H1 (cell line): ENCODE results near the gene UBTD2. TPM values are rescaled to one million over a fixed set of nuclear protein-coding genes. Genes with fewer than 3 reads are reported as not detected.

Experiments used
- CTCF ChIA-PET: fragments of 300-600 bp; sonication (Branson Sonifier 250); formaldehyde crosslinking; loops from one replicate; lab custom pipeline; 2021; ENCODE audit not compliant: partially characterized antibody; lab: Charles Lee
- POLR2A ChIA-PET: fragments of 300-600 bp; sonication (Branson Sonifier 250); formaldehyde crosslinking; loops from one replicate; lab custom pipeline; 2021; ENCODE audit warnings: inconsistent platforms; ENCODE audit not compliant: partially characterized antibody; lab: Charles Lee
- DNase-seq, 2 experiments: peaks; one replicate each; pipeline versions ENCODE4 v3.0.0 to v3.0.0-alpha.2; 2010 to 2022; ENCODE audit warnings: low spot score in 2 of 2, low read depth in 1 of 2, mixed read lengths in 1 of 2
- FAIRE-seq: peaks from 2 replicates; lab custom pipeline; 2011; peaks lifted over from hg19 to GRCh38; lab: Jason Lieb, UNC
- H2AFZ ChIP-seq: 2 replicates; pipeline ENCODE4 v1.8.1; 2012; ENCODE audit warnings: low read length, inconsistent platforms
- H2AK5ac ChIP-seq: 2 replicates; pipeline ENCODE4 v1.6.1; 2013; ENCODE audit warnings: low read depth, low read length
- H2BK120ac ChIP-seq: replicated peaks from 2 replicates; pipeline ENCODE3; 2013; ENCODE audit warnings: low read depth, low read length, inconsistent platforms
- H2BK12ac ChIP-seq: 2 replicates; pipeline ENCODE4 v1.6.1; 2013; ENCODE audit warnings: low read depth, low read length
- H2BK15ac ChIP-seq: 2 replicates; pipeline ENCODE4 v1.6.1; 2013; ENCODE audit warnings: low read length
- H2BK20ac ChIP-seq: 2 replicates; pipeline ENCODE4 v1.6.1; 2013; ENCODE audit warnings: low read length
- H2BK5ac ChIP-seq: 2 replicates; pipeline ENCODE4 v1.6.1; 2013; ENCODE audit warnings: low read depth, low read length
- H3K14ac ChIP-seq: 2 replicates; pipeline ENCODE4 v1.6.1; 2013; ENCODE audit warnings: inconsistent platforms; ENCODE audit not compliant: insufficient read length
- H3K18ac ChIP-seq: 2 replicates; pipeline ENCODE4 v1.6.1; 2013; ENCODE audit warnings: low read length; ENCODE audit errors: extremely low read depth
- H3K23ac ChIP-seq: 2 replicates; pipeline ENCODE4 v1.6.1; 2013; ENCODE audit warnings: inconsistent platforms; ENCODE audit not compliant: insufficient read length
- H3K23me2 ChIP-seq: 2 replicates; pipeline ENCODE4 v1.6.1; 2013; ENCODE audit warnings: low read depth, low read length
- H3K27ac ChIP-seq: 2 replicates; pipeline ENCODE4 v1.6.1; 2011; ENCODE audit warnings: low read depth, low read length, inconsistent platforms
- H3K27me3 ChIP-seq, 4 experiments: replicated peaks in 1 of 4; 1 replicate in 1 of 4; 2 replicates in 3 of 4; pipeline versions ENCODE4 v1.6.1 to v1.8.1; 2011 to 2013; ENCODE audit warnings: low read length in 3 of 4, mild to moderate bottlenecking in 3 of 4, inconsistent platforms in 2 of 4, mixed read lengths in 2 of 4, moderate library complexity in 1 of 4; ENCODE audit not compliant: control insufficient read depth in 3 of 4, insufficient read depth in 3 of 4; ENCODE audit errors: extremely low read depth in 1 of 4
- H3K36me3 ChIP-seq, 4 experiments: 2 replicates each; pipeline versions ENCODE4 v1.6.1 to v1.8.1; 2011 to 2013; ENCODE audit warnings: mild to moderate bottlenecking in 4 of 4, low read length in 3 of 4, moderate library complexity in 2 of 4, control low read depth in 1 of 4, inconsistent platforms in 1 of 4; ENCODE audit not compliant: insufficient read depth in 4 of 4, control insufficient read depth in 2 of 4
- H3K4ac ChIP-seq: replicated peaks from 2 replicates; pipeline ENCODE3; 2013; ENCODE audit warnings: low read length, low read depth, mixed read lengths, inconsistent platforms; ENCODE audit not compliant: insufficient read length
- H3K4me1 ChIP-seq, 4 experiments: replicated peaks in 1 of 4; 1 replicate in 1 of 4; 2 replicates in 3 of 4; pipeline versions ENCODE4 v1.6.1 to v1.8.1; 2011 to 2013; ENCODE audit warnings: low read length in 3 of 4, inconsistent platforms in 2 of 4, mixed read lengths in 1 of 4; ENCODE audit not compliant: insufficient read depth in 4 of 4, control insufficient read depth in 3 of 4
- H3K4me2 ChIP-seq, 2 experiments: 2 replicates each; pipeline versions ENCODE4 v1.6.1 to v1.8.1; 2011 to 2013; ENCODE audit warnings: low read depth in 2 of 2, low read length in 2 of 2, control low read depth in 1 of 2, inconsistent platforms in 1 of 2, mild to moderate bottlenecking in 1 of 2; ENCODE audit not compliant: insufficient read depth in 1 of 2
- H3K4me3 ChIP-seq, 4 experiments: fragments of 200-600, 300-600 bp in 1 of 4; sonication (generic), shearing (Covaris generic), sonication (Bioruptor Twin) in 1 of 4; 2 replicates each; pipeline versions ENCODE4 v1.5.1 to v1.8.1; 2011 to 2016; ENCODE audit warnings: low read length in 4 of 4, low read depth in 3 of 4, control low read depth in 2 of 4, inconsistent platforms in 2 of 4, mild to moderate bottlenecking in 2 of 4, mixed read lengths in 1 of 4, moderate library complexity in 1 of 4; ENCODE audit not compliant: insufficient read depth in 2 of 4; ENCODE audit errors: extremely low read depth in 1 of 4
- H3K56ac ChIP-seq: replicated peaks from 2 replicates; pipeline ENCODE3; 2013; ENCODE audit warnings: low read depth, mild to moderate bottlenecking, mixed read lengths, low read length, inconsistent platforms; ENCODE audit not compliant: insufficient read length
- H3K79me1 ChIP-seq: 2 replicates; pipeline ENCODE4 v1.6.1; 2013; ENCODE audit warnings: low read depth, low read length, control low read depth
- H3K79me2 ChIP-seq, 2 experiments: 2 replicates each; pipeline versions ENCODE4 v1.6.1 to v1.8.1; 2012 to 2013; ENCODE audit warnings: low read length in 2 of 2, mild to moderate bottlenecking in 2 of 2, inconsistent platforms in 1 of 2; ENCODE audit not compliant: insufficient read depth in 2 of 2, control insufficient read depth in 1 of 2
- H3K9ac ChIP-seq, 4 experiments: replicated peaks in 1 of 4; 1 replicate in 1 of 4; 2 replicates in 3 of 4; pipeline versions ENCODE4 v1.6.1 to v1.8.1; 2011 to 2013; ENCODE audit warnings: low read depth in 3 of 4, low read length in 3 of 4, control low read depth in 2 of 4, mild to moderate bottlenecking in 2 of 4, moderate library complexity in 2 of 4, inconsistent platforms in 1 of 4; ENCODE audit errors: extremely low read depth in 1 of 4
- H3K9me3 ChIP-seq, 2 experiments: 2 replicates each; pipeline versions ENCODE4 v1.6.1 to v1.8.1; 2012 to 2013; ENCODE audit warnings: mild to moderate bottlenecking in 2 of 2, moderate library complexity in 2 of 2, control low read depth in 1 of 2, inconsistent platforms in 1 of 2, low read depth in 1 of 2, low read length in 1 of 2, mixed read lengths in 1 of 2; ENCODE audit not compliant: insufficient read depth in 2 of 2
- H4K20me1 ChIP-seq, 2 experiments: replicated peaks in 1 of 2; 2 replicates each; pipeline versions ENCODE3 to v1.8.1; 2011 to 2013; ENCODE audit warnings: inconsistent platforms in 2 of 2, low read length in 2 of 2, mild to moderate bottlenecking in 1 of 2; ENCODE audit not compliant: insufficient read depth in 2 of 2, control insufficient read depth in 1 of 2
- H4K5ac ChIP-seq: 2 replicates; pipeline ENCODE4 v1.6.1; 2013; ENCODE audit warnings: low read length, low read depth, mixed read lengths, inconsistent platforms; ENCODE audit not compliant: insufficient read length
- H4K8ac ChIP-seq: 2 replicates; pipeline ENCODE4 v1.8.0; 2013; ENCODE audit warnings: mild to moderate bottlenecking, moderate library complexity, low read length, inconsistent platforms; ENCODE audit not compliant: insufficient read depth; ENCODE audit errors: extremely low read depth
- H4K91ac ChIP-seq: replicated peaks from 2 replicates; pipeline ENCODE3; 2013; ENCODE audit warnings: low read length, mixed read lengths, inconsistent platforms; ENCODE audit not compliant: insufficient read length
- ASH2L ChIP-seq: fragments of 200-600, 300-600 bp; sonication (generic); IDR thresholded peaks from one replicate; pipeline ENCODE4 v1.7.1; 2017; ENCODE audit warnings: low read length
- BACH1 ChIP-seq: IDR thresholded peaks from 2 replicates; pipeline ENCODE4 v1.6.1; 2012; ENCODE audit warnings: low read length, improper control_type of control experiment
- CHD1 ChIP-seq: IDR thresholded peaks from 2 replicates; pipeline ENCODE4 v1.6.1; 2012; ENCODE audit warnings: low read depth, low read length, improper control_type of control experiment
- GABPA ChIP-seq: IDR thresholded peaks from 2 replicates; pipeline ENCODE4 v1.6.1; 2011; ENCODE audit warnings: mild to moderate bottlenecking, low read length, moderate library complexity, borderline replicate concordance; ENCODE audit not compliant: insufficient read depth
- POLR2A ChIP-seq, 2 experiments: IDR thresholded peaks; 1 replicate in 1 of 2; 2 replicates in 1 of 2; pipeline ENCODE4 v1.6.1; 2011; ENCODE audit warnings: low read depth in 2 of 2, low read length in 2 of 2, mild to moderate bottlenecking in 2 of 2; ENCODE audit errors: control extremely low read depth in 1 of 2
- RBBP5 ChIP-seq: IDR thresholded peaks from 2 replicates; pipeline ENCODE4 v1.7.1; 2012; ENCODE audit warnings: low read depth, mild to moderate bottlenecking, inconsistent platforms, low read length, moderate library complexity, borderline replicate concordance
- RFX5 ChIP-seq: IDR thresholded peaks from 2 replicates; pipeline ENCODE4 v1.6.1; 2011; ENCODE audit warnings: low read depth, low read length, improper control_type of control experiment, borderline replicate concordance
- RNF2 ChIP-seq: fragments of 200-900, 300-1000 bp; sonication (generic); IDR thresholded peaks from 2 replicates; pipeline ENCODE4 v1.7.1; 2016; ENCODE audit warnings: borderline replicate concordance, low read depth, mild to moderate bottlenecking, antibody characterized with exemption, low read length; ENCODE audit not compliant: poor library complexity, severe bottlenecking; ENCODE audit errors: missing control alignments
- SAP30 ChIP-seq: fragments of 300-600 bp; sonication (generic); IDR thresholded peaks from 2 replicates; pipeline ENCODE4 v1.7.1; 2012; ENCODE audit warnings: low read length, moderate library complexity, mild to moderate bottlenecking, inconsistent platforms; ENCODE audit not compliant: insufficient read depth, insufficient replicate concordance
- SUZ12 ChIP-seq: fragments of 200-600 bp; sonication (generic); IDR thresholded peaks from 2 replicates; pipeline ENCODE4 v1.6.1; 2012; ENCODE audit warnings: mild to moderate bottlenecking, inconsistent platforms, low read length, moderate library complexity, mixed read lengths
- ZNF274 ChIP-seq: IDR thresholded peaks from 2 replicates; pipeline ENCODE4 v1.7.0; 2012; ENCODE audit warnings: low read length, borderline replicate concordance; ENCODE audit errors: extremely low read depth
- WGBS, 2 experiments: shearing (Covaris generic) in 1 of 2; methylation state at CpG; one replicate each; pipeline versions ENCODE4 v1.1.6 to v1.1.7; 2013 to 2015; ENCODE audit warnings: low lambda C conversion rate in 2 of 2, mixed read lengths in 2 of 2, inconsistent platforms in 1 of 2, low coverage in 1 of 2, missing lambda C conversion rate in 1 of 2; ENCODE audit not compliant: insufficient replicate concordance in 2 of 2, insufficient coverage in 1 of 2, insufficient read length in 1 of 2; ENCODE audit errors: extremely low coverage in 1 of 2, missing lambda C conversion rate in 1 of 2; 5-methylcytosine and 5-hydroxymethylcytosine counted together
- polyA plus RNA-seq, 7 experiments: library from polyadenylated mRNA; depleted of rRNA in 3 of 7; stranded (reverse) in 5 of 7; unstranded in 2 of 7; fragments of >200 nt in 5 of 7; fragments of 200-250 nt in 2 of 7; gene quantifications; 1 replicate in 5 of 7; 2 replicates in 1 of 7; 4 replicates in 1 of 7; pipeline versions ENCODE4 v1.2.1 to v1.2.3, GENCODE V29; 2011 to 2013; ENCODE audit warnings: missing spikeins in 2 of 7, mixed read lengths in 2 of 7
- total RNA-seq: library from RNA; stranded (reverse); fragmentation: NEBNext Ultra II Directional; extraction: Animal tissue kit (Norgen Biotek cat#: 25700); gene quantifications from 2 replicates; pipeline ENCODE4 v1.2.1, GENCODE V29; 2021
- TF ChIP-seq, protein P1 (sequence below): IDR thresholded peaks from 2 replicates; pipeline ENCODE4 v1.6.1; 2011; ENCODE audit warnings: low read length, improper control_type of control experiment

UBTD2 gene
- total and polyA plus RNA-seq, 2 of the 8 experiments (the other 6 are each of a cell fraction or from before 2014, with no cell fraction given), result 14.5 to 39.2 TPM

DNA sequence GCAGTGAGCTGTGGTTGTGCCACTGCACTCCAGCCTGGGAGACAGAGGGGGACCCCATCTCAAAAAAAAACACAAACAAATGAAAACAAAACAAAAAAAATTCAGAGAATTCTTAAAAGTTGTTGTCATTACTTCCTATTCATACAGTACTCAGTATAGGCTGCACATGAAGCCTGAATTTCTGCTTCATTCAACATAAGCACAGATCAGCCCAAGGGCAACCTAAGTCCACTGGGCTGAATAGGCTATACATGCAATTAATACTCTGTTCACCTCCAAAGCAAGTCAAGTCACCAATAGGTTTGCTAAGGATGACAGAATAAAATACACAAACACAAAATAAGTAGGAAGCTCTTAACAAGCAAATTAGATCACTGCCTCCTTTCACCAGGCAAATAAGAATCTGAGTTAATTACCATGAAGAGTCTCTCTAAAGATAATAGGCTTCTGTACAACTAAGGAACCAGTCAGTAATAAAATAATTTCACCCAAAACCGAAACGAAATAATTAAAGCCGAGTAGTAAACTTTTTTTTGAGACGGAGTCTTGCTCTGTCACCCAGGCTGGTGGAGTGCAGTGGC is 18.7 kb downstream of the UBTD2 start:
- Histone ChIP-seq H3K18ac (no peak overlapping the region), H4K20me1 (peaks cover 11 to 18% of the 10 kb centered on the region in 2 experiments), H2BK120ac (no peak overlapping the region), H3K56ac (no peak overlapping the region), H3K4ac (no peak overlapping the region), H4K8ac (no peak overlapping the region), H3K27me3 (no peaks in the 10 kb centered on the region), H3K9ac (no peak overlapping the region), H3K4me2 (no peak overlapping the region), H2BK12ac (no peak overlapping the region), H3K23ac (no peak overlapping the region), H3K79me1 (peaks cover 9% of the 10 kb centered on the region), H2AFZ (no peak overlapping the region), H3K4me1 (peaks cover 0 to 5% (median 1%) of the 10 kb centered on the region in 4 experiments; a peak in 1 of 7 replicates), H2AK5ac (no peak overlapping the region), H3K4me3 (no peak overlapping the region), H2BK5ac (no peak overlapping the region), H3K36me3 (no peaks in the 10 kb centered on the region), H3K27ac (no peak overlapping the region), H4K5ac (no peak overlapping the region), H4K91ac (no peak overlapping the region), H3K14ac (no peak overlapping the region), H3K9me3 (no peaks in the 10 kb centered on the region), H2BK20ac (no peak overlapping the region), H3K23me2 (no peaks in the 10 kb centered on the region), H2BK15ac (no peak overlapping the region), H3K79me2 (peaks cover 6 to 93% of the 10 kb centered on the region in 2 experiments; a peak in 3 of 4 replicates)
- ChIA-PET CTCF (no interaction called here), POLR2A (interaction anchor here (2.5 kb wide), 1 partner anchor 18 kb away, joined by 7 read pairs; the partner anchor contains the start of gene UBTD2)
- DNase-seq (no peak), FAIRE-seq (no peak)
- TF ChIP-seq SAP30 (no peak), ZNF274 (no peak), RNF2 (no peak), ASH2L (no peak), RFX5 (no peak), RBBP5 (no peak), POLR2A (IDR thresholded peaks at IDR 0.05; ENCODE audit: control extremely low read depth in 1 of 2, low read depth in 2 of 2, low read length in 2 of 2) (no peak), SUZ12 (no peak), GABPA (no peak), CHD1 (no peak), BACH1 (no peak)
- TF ChIP-seq, protein P1, sequence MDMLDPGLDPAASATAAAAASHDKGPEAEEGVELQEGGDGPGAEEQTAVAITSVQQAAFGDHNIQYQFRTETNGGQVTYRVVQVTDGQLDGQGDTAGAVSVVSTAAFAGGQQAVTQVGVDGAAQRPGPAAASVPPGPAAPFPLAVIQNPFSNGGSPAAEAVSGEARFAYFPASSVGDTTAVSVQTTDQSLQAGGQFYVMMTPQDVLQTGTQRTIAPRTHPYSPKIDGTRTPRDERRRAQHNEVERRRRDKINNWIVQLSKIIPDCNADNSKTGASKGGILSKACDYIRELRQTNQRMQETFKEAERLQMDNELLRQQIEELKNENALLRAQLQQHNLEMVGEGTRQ, result no peak
- 90% methylated on average over 4 of the region's 4 CpGs; no CpG with 5 or more reads in 1 of the 2 experiments for WGBS, 2 experiments
